Pancreas (tissue), 10 donors: ENCODE data around the gene LHFPL5. TPM values are rescaled to one million over a fixed set of nuclear protein-coding genes. Genes with fewer than 3 reads are reported as not detected.

Experiments used
- ATAC-seq, 4 donors: fragments of 200-7000 bp; cut with Tn5 transposase; one replicate each; pipeline versions ENCODE4 v1.8.0 to v1.9.1; 2020; ENCODE audit warnings: mild to moderate bottlenecking in 4 of 4, moderate library complexity in 4 of 4
- DNase-seq, 6 donors: peaks; one replicate each; pipeline ENCODE4 v3.0.0-alpha.2; 2020
- FAIRE-seq: peaks from 2 replicates; lab custom pipeline; 2012; peaks lifted over from hg19 to GRCh38; lab: Jason Lieb, UNC
- H3K27ac ChIP-seq, 4 donors: fragments of 200-600 bp; sonication (generic); 1 replicate in 3 of 4; 2 replicates in 1 of 4; pipeline versions ENCODE4 v1.5.0 to v1.8.0; 2020
- H3K27me3 ChIP-seq, 4 donors: fragments of 200-600 bp; one replicate each; pipeline ENCODE4 v1.8.0; 2021
- H3K36me3 ChIP-seq, 3 donors: fragments of 200-600 bp; sonication (generic) in 1 of 3; one replicate each; pipeline versions ENCODE4 v1.5.0 to v1.8.0; 2020 to 2021
- H3K4me1 ChIP-seq, 3 donors: fragments of 200-600 bp; one replicate each; pipeline ENCODE4 v1.8.0; 2021
- H3K4me3 ChIP-seq, 4 donors: fragments of 200-600 bp; sonication (generic) in 2 of 4; one replicate each; pipeline versions ENCODE4 v1.5.0 to v1.8.0; 2020 to 2021
- H3K9me3 ChIP-seq, 4 donors: fragments of 200-600 bp; one replicate each; pipeline ENCODE4 v1.8.0; 2021
- WGBS, 2 donors: extraction: QIAGEN DNeasy Blood & Tissue Kit; methylation state at CpG; one replicate each; pipeline ENCODE4 v1.1.7; 2013; 5-methylcytosine and 5-hydroxymethylcytosine counted together
- intact Hi-C, 3 donors: fragments of 100-400 bp; cut with DNase I; formaldehyde crosslinking; loops; one replicate each; pipeline versions ENCODE4 v1.11.1 to v1.14.2; 2022
- polyA plus RNA-seq, 2 donors: library from polyadenylated mRNA; stranded (reverse); fragments of 200-250 nt; gene quantifications; one replicate each; pipeline ENCODE4 v1.2.3, GENCODE V29; 2013
- total RNA-seq, 6 donors: library from RNA; stranded (reverse); fragmentation: NEBNext Ultra II Directional in 4 of 6; extraction: Animal tissue kit (Norgen Biotek cat#: 25700) in 4 of 6; gene quantifications; one replicate each; pipeline versions ENCODE4 v1.2.1 to v1.2.4, GENCODE V29; 2021 to 2023
- TF ChIP-seq, protein P1 (sequence below), 4 donors: fragments of 200-600 bp; sonication (generic) in 3 of 4; IDR thresholded peaks; one replicate each; pipeline versions ENCODE4 v1.5.0 to v1.8.0; 2021; ENCODE audit warnings: antibody characterized with exemption in 4 of 4
- donor health status: healthy with polysubstance abuse.
- donor health status: DM: no; HTN: no; CAD: no; lungs with moderate emphysema.
- donor health status: DM: no; HTN: no; CAD: no.
- donor health status: control.
- donor health status: control.
- donor health status: Bipolar disorder and iron deficiency.
- donor health status: DM: yes; HTN: yes; CAD: no.
- donor health status: DM: no; HTN: no; CAD: no.
- donor health status: DM: no; HTN: no; CAD: no.
- donor health status: DM: yes; HTN: yes; CAD: no.

LHFPL5 gene
- total and polyA plus RNA-seq, 8 donors, result 1.3 to 4.2 (median 2.8) TPM

DNA sequence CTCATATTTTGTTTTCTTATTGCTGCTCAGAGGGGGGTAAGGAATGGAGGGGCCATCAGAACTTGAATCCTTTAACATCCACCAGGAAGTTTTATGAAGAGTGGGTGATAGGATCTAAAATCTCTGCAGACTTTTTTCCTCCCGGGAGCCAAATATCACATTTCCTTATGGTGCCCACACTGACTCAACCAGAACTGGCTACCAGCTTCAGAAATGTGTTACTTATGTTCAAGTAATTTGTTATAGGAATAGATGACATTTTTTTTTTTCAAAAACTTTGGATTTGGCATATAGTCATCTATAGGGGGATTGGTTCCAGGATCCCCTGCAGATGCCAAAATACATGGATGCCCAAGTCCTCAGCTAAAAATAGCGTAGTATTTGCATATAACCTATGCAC is 18.4 kb downstream of the LHFPL5 start:
- Histone ChIP-seq H3K9me3 (no peaks in the 10 kb centered on the region), H3K27ac (no peak overlapping the region), H3K4me1 (no peaks in the 10 kb centered on the region), H3K4me3 (no peak overlapping the region), H3K27me3 (no peaks in the 10 kb centered on the region), H3K36me3 (no peaks in the 10 kb centered on the region)
- TF ChIP-seq, protein P1, sequence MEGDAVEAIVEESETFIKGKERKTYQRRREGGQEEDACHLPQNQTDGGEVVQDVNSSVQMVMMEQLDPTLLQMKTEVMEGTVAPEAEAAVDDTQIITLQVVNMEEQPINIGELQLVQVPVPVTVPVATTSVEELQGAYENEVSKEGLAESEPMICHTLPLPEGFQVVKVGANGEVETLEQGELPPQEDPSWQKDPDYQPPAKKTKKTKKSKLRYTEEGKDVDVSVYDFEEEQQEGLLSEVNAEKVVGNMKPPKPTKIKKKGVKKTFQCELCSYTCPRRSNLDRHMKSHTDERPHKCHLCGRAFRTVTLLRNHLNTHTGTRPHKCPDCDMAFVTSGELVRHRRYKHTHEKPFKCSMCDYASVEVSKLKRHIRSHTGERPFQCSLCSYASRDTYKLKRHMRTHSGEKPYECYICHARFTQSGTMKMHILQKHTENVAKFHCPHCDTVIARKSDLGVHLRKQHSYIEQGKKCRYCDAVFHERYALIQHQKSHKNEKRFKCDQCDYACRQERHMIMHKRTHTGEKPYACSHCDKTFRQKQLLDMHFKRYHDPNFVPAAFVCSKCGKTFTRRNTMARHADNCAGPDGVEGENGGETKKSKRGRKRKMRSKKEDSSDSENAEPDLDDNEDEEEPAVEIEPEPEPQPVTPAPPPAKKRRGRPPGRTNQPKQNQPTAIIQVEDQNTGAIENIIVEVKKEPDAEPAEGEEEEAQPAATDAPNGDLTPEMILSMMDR (IDR thresholded peaks at IDR 0.05), result no peak
- FAIRE-seq (no peak), ATAC-seq (no peak), DNase-seq (no peak)
- 96 to 97% methylated on average over 2 of the region's 2 CpGs for WGBS, 2 donors
- intact Hi-C loops, result no loop called here

DNA sequence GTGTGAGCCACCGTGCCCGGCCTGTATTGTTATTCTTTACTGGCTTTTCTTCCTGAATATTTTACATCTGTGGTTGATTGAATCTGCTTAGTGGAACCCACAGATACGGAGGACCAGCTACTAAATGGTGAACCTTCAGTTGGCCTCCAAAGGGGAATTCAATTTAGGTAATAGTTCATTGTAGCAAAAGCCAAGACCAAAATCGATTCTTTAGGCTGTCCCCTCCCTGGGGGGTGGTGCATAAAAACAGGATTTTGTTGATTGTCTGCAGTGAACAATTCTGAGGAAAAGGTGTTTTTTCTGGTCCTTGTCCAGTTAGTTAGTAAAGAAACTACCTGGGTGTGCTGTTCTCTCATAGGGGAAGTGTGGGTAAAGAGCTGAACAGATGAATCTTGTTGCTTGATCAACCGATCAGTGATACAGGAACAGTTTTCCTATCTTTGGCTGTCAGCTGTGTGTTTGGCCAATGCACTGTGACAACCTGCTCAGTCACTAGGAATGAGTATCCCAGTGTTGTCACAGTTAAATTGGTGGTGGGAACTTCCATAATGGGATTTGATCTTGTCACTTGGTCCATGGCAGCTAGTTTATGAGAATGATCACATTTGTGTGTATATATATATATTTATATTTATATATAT is 19.5 kb downstream of the LHFPL5 start:
- Histone ChIP-seq H3K4me1 (no peaks in the 10 kb centered on the region), H3K36me3 (no peaks in the 10 kb centered on the region), H3K27ac (no peak overlapping the region), H3K27me3 (no peaks in the 10 kb centered on the region), H3K9me3 (no peaks in the 10 kb centered on the region), H3K4me3 (no peak overlapping the region)
- intact Hi-C loops, result no loop called here
- ATAC-seq (no peak), DNase-seq (no peak), FAIRE-seq (no peak)
- TF ChIP-seq, protein P1 (IDR thresholded peaks at IDR 0.05), result no peak
- WGBS, 2 donors, result 87 to 93% methylated on average over 5 of the region's 5 CpGs

DNA sequence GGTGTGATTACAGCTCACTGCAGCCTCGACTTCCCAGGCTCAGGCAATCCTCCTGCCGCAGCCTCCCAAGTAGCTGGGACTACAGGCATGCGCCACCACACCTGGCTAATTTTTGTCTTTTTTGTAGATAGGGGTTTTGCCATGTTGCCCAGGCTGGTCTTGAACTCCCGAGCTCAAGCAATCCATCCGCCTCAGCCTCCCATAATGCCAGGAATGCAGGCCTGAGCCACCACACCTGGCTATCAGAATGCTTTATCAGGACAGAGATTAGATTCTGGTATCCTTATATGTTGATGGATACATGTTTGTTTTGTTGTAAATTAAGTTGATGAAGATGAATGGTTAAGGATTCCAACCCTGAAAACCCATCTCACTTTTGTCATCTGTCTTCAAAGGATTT is 24.2 kb downstream of the LHFPL5 start:
- Histone ChIP-seq H3K27ac (no peak overlapping the region), H3K9me3 (no peaks in the 10 kb centered on the region), H3K36me3 (no peaks in the 10 kb centered on the region), H3K4me3 (no peak overlapping the region), H3K27me3 (no peaks in the 10 kb centered on the region), H3K4me1 (peaks cover 0 to 11% (median 10%) of the 10 kb centered on the region in 3 donors)
- no peak for FAIRE-seq
- DNase-seq, result no peak
- intact Hi-C loops, result no loop called here
- 93 to 94% methylated on average over 5 of the region's 5 CpGs for WGBS, 2 donors
- TF ChIP-seq, protein P1 (IDR thresholded peaks at IDR 0.05), result no peak
- no peak for ATAC-seq

DNA sequence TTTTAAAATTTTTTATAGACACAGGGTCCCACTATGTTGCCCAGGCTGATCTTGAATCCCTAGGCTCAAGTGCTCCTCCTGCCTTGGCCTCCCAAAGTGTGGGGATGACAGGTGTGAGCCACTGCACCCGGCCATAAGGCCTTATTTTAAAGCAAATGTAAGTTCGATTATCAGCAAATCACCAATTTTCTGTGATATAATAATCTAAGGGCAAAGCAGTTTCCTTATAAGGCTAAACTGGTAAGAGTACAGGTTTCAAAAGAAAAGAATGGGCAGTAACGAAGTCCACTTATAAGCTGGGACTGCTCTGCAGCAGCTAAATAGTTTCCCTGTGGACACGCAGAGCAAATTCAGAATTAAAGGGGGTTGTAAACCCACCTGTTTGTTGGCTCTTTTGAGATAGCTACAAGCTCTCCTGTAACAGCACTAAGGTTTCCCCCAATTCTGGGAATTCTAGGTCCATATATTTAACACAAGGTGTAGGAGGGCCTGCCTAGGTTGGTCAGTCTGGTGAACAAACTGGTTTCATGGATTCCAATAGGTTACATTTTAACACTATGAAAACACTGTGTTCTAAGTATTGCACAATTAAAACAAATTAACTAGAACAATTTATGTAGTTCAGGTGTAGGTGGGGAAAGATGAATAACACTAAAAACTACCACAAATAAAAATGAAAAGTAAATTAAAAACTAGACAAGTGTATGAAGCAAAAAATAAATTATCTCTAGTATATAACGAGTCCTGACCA is 26.3 kb downstream of the LHFPL5 start:
- FAIRE-seq (no peak), ATAC-seq (peak; percentile 50 to 88 (median 74)), DNase-seq (no peak)
- H3K27ac ChIP-seq, result peak overlapping the region in 1 of 4 donors; percentile 21
- no peaks in the 10 kb centered on the region for H3K36me3 ChIP-seq
- H3K4me1 ChIP-seq, result peaks cover 0 to 11% (median 10%) of the 10 kb centered on the region in 3 donors
- TF ChIP-seq, protein P1 (IDR thresholded peaks at IDR 0.05), result no peak
- H3K9me3 ChIP-seq, result no peaks in the 10 kb centered on the region
- no peak overlapping the region for H3K4me3 ChIP-seq
- H3K27me3 ChIP-seq, result no peaks in the 10 kb centered on the region
- intact Hi-C loops, result no loop called here
- 76 to 80% methylated on average over 5 of the region's 5 CpGs for WGBS, 2 donors

DNA sequence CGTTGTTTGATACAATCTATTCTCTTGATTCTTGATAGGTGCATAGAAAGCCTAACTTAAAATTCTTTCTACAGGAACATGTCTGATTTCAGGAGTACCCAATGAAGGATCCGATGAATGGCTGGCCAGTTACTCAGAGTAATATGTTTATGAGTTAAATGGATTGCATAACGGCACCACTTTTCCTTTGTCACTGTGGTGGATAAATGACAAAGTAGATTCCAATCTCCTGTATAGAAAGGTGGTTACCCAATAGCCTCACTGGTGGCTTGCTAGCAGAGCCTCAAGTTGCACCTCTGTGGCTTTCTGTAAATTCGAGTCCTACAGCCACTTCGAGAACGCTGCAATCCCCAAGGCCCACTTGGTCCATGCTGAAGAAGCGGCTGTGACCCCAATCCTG is 28.4 kb downstream of the LHFPL5 start:
- DNase-seq (no peak), FAIRE-seq (no peak), ATAC-seq (no peak)
- 86 to 87% methylated on average over 7 of the region's 7 CpGs for WGBS, 2 donors
- Histone ChIP-seq H3K4me3 (no peak overlapping the region), H3K4me1 (peaks cover 0 to 13% (median 10%) of the 10 kb centered on the region in 3 donors), H3K27ac (no peak overlapping the region), H3K9me3 (no peaks in the 10 kb centered on the region), H3K36me3 (no peaks in the 10 kb centered on the region), H3K27me3 (no peaks in the 10 kb centered on the region)
- TF ChIP-seq, protein P1 (IDR thresholded peaks at IDR 0.05), result no peak
- intact Hi-C loops, result no loop called here
